Esophagus muscularis mucosa (tissue), 3 donors: ENCODE results near the gene C14orf180.

Source experiments
- EP300 ChIP-seq: sonication (generic); formaldehyde crosslinking; IDR thresholded peaks from one replicate; pipeline ENCODE4 v1.6.1; 2017; ENCODE audit warnings: antibody characterized with exemption
- TF ChIP-seq, protein P1 (sequence below), 3 experiments: fragments of 200-600 bp in 2 of 3; fragments of 450-650 bp in 1 of 3; sonication (generic) in 2 of 3; IDR thresholded peaks; one replicate each; pipeline ENCODE4 v1.5.1; 2017 to 2019; ENCODE audit warnings: antibody characterized with exemption in 3 of 3, mild to moderate bottlenecking in 2 of 3, moderate library complexity in 1 of 3

DNA sequence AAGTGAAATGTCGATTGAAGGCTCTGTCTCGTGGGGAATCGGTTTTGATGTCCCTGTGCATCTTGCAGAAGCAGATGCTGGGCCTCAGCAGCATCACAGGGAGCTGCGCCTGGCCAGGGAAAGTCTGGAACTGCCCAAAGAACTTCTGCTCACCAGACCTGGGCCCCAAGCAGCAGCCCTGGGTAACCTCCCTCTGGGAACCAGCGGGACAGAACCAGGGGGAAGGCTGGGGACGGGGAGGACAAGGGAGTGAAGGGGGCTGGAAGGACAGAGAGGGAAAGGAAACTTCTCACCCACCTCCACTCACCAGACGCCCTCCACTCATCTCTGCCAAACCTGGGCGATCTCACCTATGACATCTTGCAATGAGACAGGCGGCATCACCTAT lies 26.8 kb upstream of the C14orf180 start:
- TF ChIP-seq, protein P1, sequence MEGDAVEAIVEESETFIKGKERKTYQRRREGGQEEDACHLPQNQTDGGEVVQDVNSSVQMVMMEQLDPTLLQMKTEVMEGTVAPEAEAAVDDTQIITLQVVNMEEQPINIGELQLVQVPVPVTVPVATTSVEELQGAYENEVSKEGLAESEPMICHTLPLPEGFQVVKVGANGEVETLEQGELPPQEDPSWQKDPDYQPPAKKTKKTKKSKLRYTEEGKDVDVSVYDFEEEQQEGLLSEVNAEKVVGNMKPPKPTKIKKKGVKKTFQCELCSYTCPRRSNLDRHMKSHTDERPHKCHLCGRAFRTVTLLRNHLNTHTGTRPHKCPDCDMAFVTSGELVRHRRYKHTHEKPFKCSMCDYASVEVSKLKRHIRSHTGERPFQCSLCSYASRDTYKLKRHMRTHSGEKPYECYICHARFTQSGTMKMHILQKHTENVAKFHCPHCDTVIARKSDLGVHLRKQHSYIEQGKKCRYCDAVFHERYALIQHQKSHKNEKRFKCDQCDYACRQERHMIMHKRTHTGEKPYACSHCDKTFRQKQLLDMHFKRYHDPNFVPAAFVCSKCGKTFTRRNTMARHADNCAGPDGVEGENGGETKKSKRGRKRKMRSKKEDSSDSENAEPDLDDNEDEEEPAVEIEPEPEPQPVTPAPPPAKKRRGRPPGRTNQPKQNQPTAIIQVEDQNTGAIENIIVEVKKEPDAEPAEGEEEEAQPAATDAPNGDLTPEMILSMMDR (IDR thresholded peaks at IDR 0.05), result no peak
- TF ChIP-seq EP300, result no peak
